GM12892 (cell line): ENCODE data around the gene ROR1.
"Not testable (repeated sequence)": the region's sequence is repeated elsewhere in the genome, so short reads cannot be mapped to it uniquely, and the experiment has no call there.

ENCODE experiments used
- DNase-seq: peaks from one replicate; pipeline ENCODE4 v3.0.0; 2011; ENCODE audit not compliant: insufficient read length
- FAIRE-seq: peaks from 2 replicates; lab custom pipeline; 2011; peaks lifted over from hg19 to GRCh38; lab: Jason Lieb, UNC
- POLR2A ChIP-seq: IDR thresholded peaks from 2 replicates; pipeline ENCODE4 v1.6.1; 2011; ENCODE audit warnings: low read depth, low read length, control low read depth
- POLR2AphosphoS5 ChIP-seq: IDR thresholded peaks from 2 replicates; pipeline ENCODE4 v1.6.1; 2011; ENCODE audit warnings: low read depth, low read length, control low read depth
- TAF1 ChIP-seq: IDR thresholded peaks from 2 replicates; pipeline ENCODE4 v1.6.1; 2011; ENCODE audit warnings: low read depth, mild to moderate bottlenecking, control low read depth, low read length, borderline replicate concordance

The ROR1 gene

DNA sequence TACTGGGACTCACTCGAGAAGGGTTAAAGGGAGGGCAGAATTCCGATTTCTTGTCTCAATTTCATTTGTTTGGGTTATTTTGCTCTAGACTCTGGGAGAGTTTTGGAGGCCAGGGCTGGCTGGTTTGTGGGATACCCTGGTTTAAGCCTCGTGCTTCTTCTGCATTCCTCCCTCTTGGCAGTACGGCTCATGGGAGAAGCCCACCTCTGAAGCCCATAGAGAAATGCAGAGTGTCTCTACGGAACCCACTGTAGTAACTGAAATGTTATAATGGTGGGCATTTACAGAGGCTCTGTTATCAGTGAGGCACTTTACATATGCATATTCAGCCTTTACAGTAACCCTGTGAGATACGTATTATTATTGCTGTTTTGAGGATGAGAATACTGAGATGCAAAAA is 43.9 kb downstream of the ROR1 start:
- no peak for TF ChIP-seq POLR2A
- no peak for TF ChIP-seq POLR2AphosphoS5
- TF ChIP-seq TAF1: no peak
- FAIRE-seq: no peak

DNA sequence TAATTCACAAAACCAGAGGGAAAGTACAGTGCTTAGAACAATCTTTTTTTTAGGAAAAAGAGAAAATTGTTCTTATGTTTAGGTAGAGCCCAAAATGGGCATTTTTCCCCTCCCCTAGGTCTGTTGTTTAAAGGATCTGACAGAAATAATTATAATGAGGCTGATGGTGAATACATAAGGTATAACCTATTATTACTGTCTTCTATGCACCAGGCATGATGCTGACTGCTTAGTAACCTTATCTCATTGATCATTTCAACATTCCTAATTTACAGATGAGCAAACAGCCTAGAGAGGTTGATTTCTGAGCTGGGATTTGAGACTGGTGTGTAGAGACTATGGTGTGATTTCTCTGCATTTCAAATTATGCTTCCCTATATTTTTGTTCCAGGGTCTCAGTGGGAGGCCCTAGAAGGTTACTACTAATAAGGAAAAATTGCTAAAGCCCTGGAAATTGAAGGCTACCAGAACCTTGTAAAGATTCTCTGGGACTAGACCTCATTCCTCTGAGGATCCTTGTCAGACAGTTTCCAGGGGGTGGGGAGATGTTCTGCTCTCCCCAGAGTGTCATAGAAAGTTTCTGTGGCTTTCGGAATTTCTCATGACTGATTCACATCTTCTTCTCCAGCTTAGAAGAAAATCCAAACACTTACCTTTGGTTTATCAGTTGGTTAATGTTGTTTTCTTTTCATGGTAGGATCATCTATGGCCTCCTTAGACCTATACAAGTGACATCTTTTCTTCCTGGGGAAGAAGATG is 44.9 kb downstream of the ROR1 start:
- FAIRE-seq (no peak), DNase-seq (no peak)
- TF ChIP-seq POLR2AphosphoS5: no peak
- no peak for TF ChIP-seq TAF1
- TF ChIP-seq POLR2A: no peak

More for the DNA sequence above, 43.9 kb downstream of the ROR1 start:
- no peak for DNase-seq

DNA sequence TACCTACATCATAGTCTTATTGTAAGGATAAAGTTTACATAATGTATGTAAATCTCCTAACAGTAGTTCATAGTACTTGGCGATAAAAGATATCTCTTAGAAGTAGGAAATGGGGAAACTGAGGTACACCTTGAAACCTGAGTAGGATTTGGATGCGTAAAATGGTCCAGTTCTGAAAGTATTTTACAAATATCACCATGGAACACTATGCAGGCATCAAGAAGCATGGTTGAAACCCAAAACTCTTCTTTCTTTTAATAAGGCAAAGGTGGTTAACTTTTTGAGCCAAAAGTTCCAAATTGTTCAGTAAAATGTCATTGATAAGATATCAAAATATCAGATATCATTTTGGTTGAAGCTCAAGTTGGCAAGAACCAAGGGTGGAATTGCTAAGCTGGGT is 46.0 kb downstream of the ROR1 start:
- DNase-seq: no peak
- FAIRE-seq: no peak
- no peak for TF ChIP-seq TAF1
- TF ChIP-seq POLR2AphosphoS5: no peak
- TF ChIP-seq POLR2A: no peak

- no peak for TF ChIP-seq POLR2A
- no peak for TF ChIP-seq POLR2AphosphoS5
- no peak for TF ChIP-seq TAF1
Measured at GRCh38 chr1:63821091-63822005, 47.5 kb downstream of the ROR1 start.

GRCh38 chr1:63822540-63822939 is 48.7 kb downstream of the ROR1 start:
- TF ChIP-seq TAF1 (no peak), POLR2A (no peak), POLR2AphosphoS5 (no peak)
- DNase-seq: no peak
- FAIRE-seq: no peak

More at GRCh38 chr1:63821091-63822005, 47.5 kb downstream of the ROR1 start:
- DNase-seq (no peak), FAIRE-seq (no peak)

DNA sequence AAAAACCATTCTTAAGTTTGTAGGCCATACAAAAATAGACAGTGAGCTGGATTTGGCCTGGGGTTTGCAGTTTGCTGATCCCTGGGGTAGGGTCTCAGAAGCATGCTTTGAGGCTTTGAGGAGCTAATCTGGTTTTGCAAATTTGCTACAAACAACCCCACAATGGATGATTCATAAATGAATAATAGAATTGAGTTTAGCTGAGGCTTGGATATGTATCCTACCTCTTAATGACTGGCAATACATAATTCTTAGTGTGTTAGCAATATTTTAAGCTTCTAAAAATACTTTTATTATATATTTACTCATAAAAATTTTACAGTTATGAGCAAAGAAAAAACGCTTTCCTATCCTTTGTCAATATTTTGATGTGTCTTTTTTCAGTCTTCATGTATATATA is 50.6 kb downstream of the ROR1 start:
- TF ChIP-seq TAF1: no peak
- TF ChIP-seq POLR2A: no peak
- no peak for TF ChIP-seq POLR2AphosphoS5
- FAIRE-seq (no peak), DNase-seq (no peak)

- no peak for TF ChIP-seq POLR2A
- TF ChIP-seq TAF1: no peak
- no peak for TF ChIP-seq POLR2AphosphoS5
- DNase-seq: no peak
- FAIRE-seq: no peak
Measured at GRCh38 chr1:63825111-63825510, 51.3 kb downstream of the ROR1 start.

GRCh38 chr1:63826246-63826861 is 52.5 kb downstream of the ROR1 start:
- not testable (repeated sequence) for FAIRE-seq, DNase-seq

GRCh38 chr1:63827411-63828321 is 53.8 kb downstream of the ROR1 start:
- no peak for TF ChIP-seq POLR2A
- TF ChIP-seq TAF1: no peak
- TF ChIP-seq POLR2AphosphoS5: no peak
- FAIRE-seq (no peak), DNase-seq (no peak)

DNA sequence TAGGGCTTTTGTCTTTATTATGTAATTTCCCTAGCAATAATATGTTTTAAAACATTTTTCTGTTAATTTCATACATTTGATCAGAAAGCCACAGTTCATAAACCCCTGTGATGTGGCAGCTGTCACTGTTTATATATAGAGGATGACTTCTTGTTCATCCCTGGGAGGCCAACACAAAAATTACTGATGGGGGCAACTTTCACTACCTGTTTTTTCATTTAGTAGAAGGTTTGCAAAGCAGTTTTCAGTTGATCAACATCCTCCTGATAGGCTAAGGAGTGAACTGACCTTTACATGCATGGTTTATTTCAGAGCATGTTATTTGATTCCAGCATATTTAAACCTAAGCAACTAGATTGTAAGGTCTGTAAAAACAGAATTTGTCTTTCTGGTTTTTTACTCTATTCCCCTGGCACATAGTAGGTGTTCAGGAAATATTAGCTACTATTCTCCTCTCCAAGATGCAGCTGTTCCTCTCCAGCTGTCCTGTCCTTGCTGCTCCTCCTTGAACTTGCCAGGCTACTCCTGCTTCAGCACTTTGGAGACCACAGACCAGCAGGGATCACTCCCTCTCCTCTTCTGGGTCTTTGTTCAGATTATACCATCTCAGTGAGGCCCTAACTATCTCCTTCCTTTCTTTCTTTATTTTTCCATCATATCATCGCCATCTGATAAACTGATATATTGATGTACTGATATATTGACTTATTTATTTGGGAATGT is 54.7 kb downstream of the ROR1 start:
- FAIRE-seq (no peak), DNase-seq (no peak)
- TF ChIP-seq POLR2AphosphoS5: no peak
- no peak for TF ChIP-seq TAF1
- TF ChIP-seq POLR2A: no peak
